MM.1S (cell line): ENCODE measurements around the gene SPATS1.
A peak's percentile ranks its signal among the peaks of the same experiment; 100 is the strongest.

Source experiments
- DNase-seq: peaks from one replicate; pipeline ENCODE4 v3.0.0-alpha.2; 2015
- H2AFZ ChIP-seq: fragments of 300-600 bp; sonication (generic); 2 replicates; pipeline ENCODE4 v1.6.0; 2016; ENCODE audit warnings: antibody characterized with exemption, low read length
- H3F3A ChIP-seq: fragments of 300-600 bp; sonication (generic); 2 replicates; pipeline ENCODE4 v1.6.1; 2016; ENCODE audit warnings: mild to moderate bottlenecking, antibody characterized with exemption, low read length, moderate library complexity, mixed read lengths; ENCODE audit not compliant: insufficient read depth
- H3K27ac ChIP-seq: fragments of 300-600 bp; sonication (generic); 2 replicates; pipeline ENCODE4 v1.5.1; 2016; ENCODE audit warnings: mild to moderate bottlenecking, low read length
- H3K27me3 ChIP-seq: fragments of 300-600 bp; sonication (generic); replicated peaks from 2 replicates; pipeline ENCODE4 v1.6.0; 2016; ENCODE audit warnings: low read length; ENCODE audit not compliant: insufficient read depth
- H3K36me3 ChIP-seq: fragments of 300-600 bp; sonication (generic); replicated peaks from 2 replicates; pipeline ENCODE4 v1.6.1; 2016; ENCODE audit warnings: mild to moderate bottlenecking, low read length, mixed read lengths; ENCODE audit not compliant: insufficient read depth
- H3K4me1 ChIP-seq: fragments of 300-600 bp; sonication (generic); 2 replicates; pipeline ENCODE4 v1.6.1; 2016; ENCODE audit warnings: low read length, mixed read lengths
- H3K4me2 ChIP-seq: fragments of 300-600 bp; sonication (generic); 2 replicates; pipeline ENCODE4 v1.6.0; 2016; ENCODE audit warnings: low read depth, low read length
- H3K4me3 ChIP-seq: fragments of 300-600 bp; sonication (generic); 2 replicates; pipeline ENCODE4 v1.5.1; 2016; ENCODE audit warnings: low read length, mixed read lengths
- H3K79me2 ChIP-seq: fragments of 300-600 bp; sonication (generic); 2 replicates; pipeline ENCODE4 v1.6.1; 2016; ENCODE audit warnings: mixed run types, low read length, mixed read lengths
- H3K9ac ChIP-seq: fragments of 300-600 bp; sonication (generic); 2 replicates; pipeline ENCODE4 v1.6.1; 2016; ENCODE audit warnings: low read length, mixed read lengths
- H3K9me2 ChIP-seq: fragments of 300-600 bp; sonication (generic); replicated peaks from 2 replicates; pipeline ENCODE4 v1.6.1; 2016; ENCODE audit warnings: mild to moderate bottlenecking, low read length, mixed read lengths; ENCODE audit not compliant: insufficient read depth
- H3K9me3 ChIP-seq: fragments of 300-600 bp; sonication (generic); replicated peaks from 2 replicates; pipeline ENCODE4 v1.6.1; 2016; ENCODE audit warnings: mild to moderate bottlenecking, low read length, mixed read lengths; ENCODE audit not compliant: insufficient read depth
- H4K20me1 ChIP-seq: fragments of 300-600 bp; sonication (generic); 2 replicates; pipeline ENCODE4 v1.6.1; 2016; ENCODE audit warnings: mild to moderate bottlenecking, low read length, moderate library complexity, mixed read lengths; ENCODE audit not compliant: insufficient read depth
- EZH2 ChIP-seq: fragments of 300-600 bp; sonication (generic); optimal IDR thresholded peaks from 2 replicates; pipeline ENCODE3; 2017; ENCODE audit warnings: low read depth, mild to moderate bottlenecking, antibody characterized with exemption, low read length, mixed read lengths
- EZH2phosphoT487 ChIP-seq: fragments of 300-600 bp; sonication (generic); IDR thresholded peaks from 2 replicates; pipeline ENCODE4 v1.6.1; 2018; ENCODE audit warnings: antibody characterized with exemption, low read length
- TF ChIP-seq, protein P1 (sequence below): fragments of 300-600 bp; sonication (generic); IDR thresholded peaks from 2 replicates; pipeline ENCODE4 v1.5.1; 2016; ENCODE audit warnings: antibody characterized with exemption, low read length, mixed read lengths

SPATS1 gene

DNA sequence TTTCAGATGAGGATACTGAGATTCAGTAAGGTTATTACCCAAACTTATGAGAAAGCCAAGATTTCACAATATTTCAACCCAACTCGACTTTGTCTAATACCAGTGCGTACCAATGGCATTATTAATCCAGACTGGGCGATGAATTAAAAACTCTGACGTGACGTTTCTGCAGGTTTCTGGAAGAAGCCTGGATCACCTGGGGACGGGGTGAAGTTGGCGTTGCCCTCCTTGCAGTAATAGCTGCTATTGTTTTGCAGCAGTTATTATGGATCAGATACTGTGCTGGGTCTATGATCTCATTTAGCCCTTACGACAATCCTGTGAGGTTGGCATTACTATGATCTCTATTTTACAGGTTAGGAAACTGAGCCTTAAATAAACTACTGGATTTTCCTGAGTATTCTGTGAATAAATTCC is 44.5 kb downstream of the SPATS1 start:
- DNase-seq: no peak
- Histone ChIP-seq H3K36me3 (no peaks in the 10 kb centered on the region), H3K27ac (peak overlapping the region; percentile 89; the same call in 1 of the 2 replicates), H3K4me2 (peak overlapping the region; percentile 98), H3K9me2 (no peaks in the 10 kb centered on the region), H3K27me3 (no peaks in the 10 kb centered on the region), H2AFZ (peak overlapping the region; percentile 99), H3K9me3 (no peaks in the 10 kb centered on the region), H3K4me1 (peaks cover 22% of the 10 kb centered on the region), H3F3A (peaks cover 5% of the 10 kb centered on the region; the same call in 1 of the 2 replicates), H3K4me3 (peak overlapping the region; percentile 93), H4K20me1 (peaks cover 13% of the 10 kb centered on the region; the same call in 1 of the 2 replicates), H3K9ac (peak overlapping the region; percentile 96), H3K79me2 (peaks cover 39% of the 10 kb centered on the region)
- TF ChIP-seq EZH2 (no peak), EZH2phosphoT487 (no peak)
- TF ChIP-seq, protein P1, sequence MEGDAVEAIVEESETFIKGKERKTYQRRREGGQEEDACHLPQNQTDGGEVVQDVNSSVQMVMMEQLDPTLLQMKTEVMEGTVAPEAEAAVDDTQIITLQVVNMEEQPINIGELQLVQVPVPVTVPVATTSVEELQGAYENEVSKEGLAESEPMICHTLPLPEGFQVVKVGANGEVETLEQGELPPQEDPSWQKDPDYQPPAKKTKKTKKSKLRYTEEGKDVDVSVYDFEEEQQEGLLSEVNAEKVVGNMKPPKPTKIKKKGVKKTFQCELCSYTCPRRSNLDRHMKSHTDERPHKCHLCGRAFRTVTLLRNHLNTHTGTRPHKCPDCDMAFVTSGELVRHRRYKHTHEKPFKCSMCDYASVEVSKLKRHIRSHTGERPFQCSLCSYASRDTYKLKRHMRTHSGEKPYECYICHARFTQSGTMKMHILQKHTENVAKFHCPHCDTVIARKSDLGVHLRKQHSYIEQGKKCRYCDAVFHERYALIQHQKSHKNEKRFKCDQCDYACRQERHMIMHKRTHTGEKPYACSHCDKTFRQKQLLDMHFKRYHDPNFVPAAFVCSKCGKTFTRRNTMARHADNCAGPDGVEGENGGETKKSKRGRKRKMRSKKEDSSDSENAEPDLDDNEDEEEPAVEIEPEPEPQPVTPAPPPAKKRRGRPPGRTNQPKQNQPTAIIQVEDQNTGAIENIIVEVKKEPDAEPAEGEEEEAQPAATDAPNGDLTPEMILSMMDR: no peak

DNA sequence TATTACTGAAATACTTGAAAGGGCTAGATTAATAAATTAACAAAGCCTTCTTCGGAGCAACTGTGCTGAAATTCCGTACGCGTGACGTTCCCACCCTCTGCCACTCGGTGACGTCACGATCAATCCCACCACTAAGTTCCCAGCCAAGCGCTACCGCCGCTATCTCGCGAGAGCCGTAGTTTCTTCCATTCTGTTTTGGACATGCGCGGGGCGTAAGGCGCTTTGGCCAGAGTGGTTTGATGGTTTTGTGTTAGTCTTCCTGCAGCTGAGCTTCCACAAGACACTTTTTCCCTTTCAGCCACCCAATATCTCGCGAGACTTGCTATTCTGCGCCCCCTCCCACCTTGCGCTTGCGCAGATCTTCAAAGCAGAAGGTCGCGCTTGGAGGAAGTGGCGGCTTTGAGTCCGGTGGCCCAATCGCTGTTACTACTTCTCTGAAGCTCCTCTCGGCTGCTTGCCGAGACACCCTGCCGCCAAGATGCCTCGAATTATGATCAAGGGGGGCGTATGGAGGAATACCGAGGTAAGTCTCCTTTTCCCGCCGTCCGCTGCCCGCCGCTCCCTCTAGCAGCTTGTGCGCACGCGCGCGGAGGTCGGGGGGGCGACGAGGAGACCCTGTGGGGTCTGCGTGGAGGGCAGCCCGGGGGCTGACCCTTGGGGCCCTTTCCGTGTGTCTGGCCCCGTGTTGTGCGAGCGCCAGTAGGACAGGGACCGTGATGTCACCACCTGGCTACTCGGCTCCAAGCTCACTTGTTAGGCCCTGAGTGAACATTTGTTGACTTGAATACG is 45.1 kb downstream of the SPATS1 start, which contains the start of gene CDC5L:
CDC5L (plus strand) TSS at position 361 of the 789 bp plus-strand sequence; CDS start at position 479, 118 bp downstream.
- Histone ChIP-seq H3K36me3 (no peaks in the 10 kb centered on the region), H3K4me2 (peak within 1 kb of the TSS; percentile 98), H2AFZ (peak within 1 kb of the TSS; percentile 99), H3K4me3 (peak within 1 kb of the TSS; percentile 93), H4K20me1 (peaks cover 13% of the 10 kb centered on the region; the same call in 1 of the 2 replicates), H3K27ac (peak within 1 kb of the TSS; percentile 89), H3K9me3 (no peaks in the 10 kb centered on the region), H3K4me1 (peaks cover 22% of the 10 kb centered on the region), H3K27me3 (no peaks in the 10 kb centered on the region), H3K9me2 (no peaks in the 10 kb centered on the region), H3K9ac (peak within 1 kb of the TSS; percentile 96), H3K79me2 (peaks cover 45% of the 10 kb centered on the region), H3F3A (peaks cover 5% of the 10 kb centered on the region; the same call in 1 of the 2 replicates)
- TF ChIP-seq EZH2 (no peak), EZH2phosphoT487 (no peak)
- TF ChIP-seq, protein P1: no peak
- peak; percentile 98 for DNase-seq

DNA sequence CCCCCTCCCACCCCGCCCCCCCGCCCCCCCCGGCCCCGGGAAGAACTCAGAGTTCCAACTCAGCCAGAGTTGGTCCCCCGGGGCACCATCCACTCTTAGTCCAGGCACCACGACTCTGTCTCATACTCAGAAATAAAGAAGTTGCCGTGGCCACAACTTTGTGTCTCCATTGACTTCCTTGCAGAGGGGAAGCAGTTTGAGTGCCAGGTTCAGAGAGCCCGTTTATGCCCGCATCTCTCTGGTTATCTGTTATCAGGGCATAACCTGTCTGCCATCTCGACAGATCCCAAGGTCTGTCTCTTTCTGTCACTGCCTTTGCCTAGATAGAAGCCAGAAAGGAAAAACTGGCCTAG is 45.7 kb downstream of the SPATS1 start:
- Histone ChIP-seq H3K79me2 (peaks cover 48% of the 10 kb centered on the region), H3K27me3 (no peaks in the 10 kb centered on the region), H3K4me2 (peak overlapping the region; percentile 71), H3K27ac (no peak overlapping the region), H3K9me3 (no peaks in the 10 kb centered on the region), H2AFZ (no peak overlapping the region), H3F3A (peaks cover 5% of the 10 kb centered on the region; the same call in 1 of the 2 replicates), H3K4me3 (peak overlapping the region; percentile 93), H3K4me1 (peaks cover 22% of the 10 kb centered on the region), H3K36me3 (no peaks in the 10 kb centered on the region; the same call in 1 of the 2 replicates), H4K20me1 (peaks cover 13% of the 10 kb centered on the region; the same call in 1 of the 2 replicates), H3K9ac (peak overlapping the region; percentile 41; the same call in 1 of the 2 replicates), H3K9me2 (no peaks in the 10 kb centered on the region)
- no peak for DNase-seq
- TF ChIP-seq, protein P1: no peak
- TF ChIP-seq EZH2 (no peak), EZH2phosphoT487 (no peak)
